Mammary epithelial cell (primary cell): ENCODE measurements around the gene DCAF11.

Experiments used
- EZH2 ChIP-seq: IDR thresholded peaks from 2 replicates; pipeline ENCODE4 v1.6.1; 2012; ENCODE audit warnings: low read length, inconsistent platforms, borderline replicate concordance
- TF ChIP-seq, protein P1 (sequence below), 2 donors: IDR thresholded peaks in 1 of 2; conservative IDR thresholded peaks in 1 of 2; 2 replicates each; pipeline ENCODE4 v1.5.1; 2011 to 2012; ENCODE audit warnings: inconsistent platforms in 2 of 2, low read length in 2 of 2, mild to moderate bottlenecking in 2 of 2, control low read depth in 1 of 2, low read depth in 1 of 2; ENCODE audit not compliant: insufficient read depth in 1 of 2; ENCODE audit errors: extremely low read depth in 1 of 2

DNA sequence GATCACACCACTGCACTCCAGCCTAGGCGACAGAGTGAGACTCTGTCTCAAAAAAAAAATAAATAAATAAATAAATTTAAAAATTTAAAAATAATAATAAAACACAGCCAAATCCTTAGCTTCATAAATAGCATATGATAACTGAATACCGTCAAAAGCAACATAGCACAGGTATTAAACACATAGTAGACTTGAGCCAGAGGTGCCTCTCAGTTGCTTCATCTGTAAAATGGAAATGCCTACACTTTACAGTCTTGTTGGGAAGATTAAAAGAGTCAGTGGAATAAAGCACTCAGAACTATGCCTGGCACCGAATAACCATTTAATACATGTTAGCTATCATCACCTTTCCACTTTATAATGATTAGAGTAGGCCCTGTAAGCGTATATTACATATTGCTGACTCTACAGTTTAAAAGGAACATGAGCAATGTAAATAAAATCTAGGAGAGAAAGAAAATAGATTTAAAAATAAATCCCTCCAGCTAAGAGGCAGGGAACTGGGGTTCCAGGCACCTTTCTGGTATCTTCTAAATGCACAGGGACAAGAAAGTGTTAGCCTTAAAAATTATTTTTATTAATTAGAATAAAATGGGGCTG lies 7.8 kb upstream of the DCAF11 start:
- TF ChIP-seq, protein P1, sequence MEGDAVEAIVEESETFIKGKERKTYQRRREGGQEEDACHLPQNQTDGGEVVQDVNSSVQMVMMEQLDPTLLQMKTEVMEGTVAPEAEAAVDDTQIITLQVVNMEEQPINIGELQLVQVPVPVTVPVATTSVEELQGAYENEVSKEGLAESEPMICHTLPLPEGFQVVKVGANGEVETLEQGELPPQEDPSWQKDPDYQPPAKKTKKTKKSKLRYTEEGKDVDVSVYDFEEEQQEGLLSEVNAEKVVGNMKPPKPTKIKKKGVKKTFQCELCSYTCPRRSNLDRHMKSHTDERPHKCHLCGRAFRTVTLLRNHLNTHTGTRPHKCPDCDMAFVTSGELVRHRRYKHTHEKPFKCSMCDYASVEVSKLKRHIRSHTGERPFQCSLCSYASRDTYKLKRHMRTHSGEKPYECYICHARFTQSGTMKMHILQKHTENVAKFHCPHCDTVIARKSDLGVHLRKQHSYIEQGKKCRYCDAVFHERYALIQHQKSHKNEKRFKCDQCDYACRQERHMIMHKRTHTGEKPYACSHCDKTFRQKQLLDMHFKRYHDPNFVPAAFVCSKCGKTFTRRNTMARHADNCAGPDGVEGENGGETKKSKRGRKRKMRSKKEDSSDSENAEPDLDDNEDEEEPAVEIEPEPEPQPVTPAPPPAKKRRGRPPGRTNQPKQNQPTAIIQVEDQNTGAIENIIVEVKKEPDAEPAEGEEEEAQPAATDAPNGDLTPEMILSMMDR (conservative IDR thresholded peaks at IDR 0.05 in 1 of 2, IDR thresholded peaks at IDR 0.05 in 1 of 2; ENCODE audit: extremely low read depth in 1 of 2, insufficient read depth in 1 of 2, low read depth in 1 of 2, low read length in 2 of 2), result no peak
- no peak for TF ChIP-seq EZH2
